IPS-18c (cell line): Measurements from ENCODE around the gene AOC3.

Source experiments
- H3K4me3 ChIP-seq: 2 replicates; pipeline ENCODE4 v1.7.0; 2013; ENCODE audit warnings: low read depth, mild to moderate bottlenecking, low read length, moderate library complexity; ENCODE audit not compliant: insufficient read depth
- H3K9me3 ChIP-seq: one replicate; pipeline ENCODE4 v1.6.1; 2013; ENCODE audit warnings: mild to moderate bottlenecking, low read length, moderate library complexity; ENCODE audit not compliant: control insufficient read depth, insufficient read depth

AOC3 gene

GRCh38 chr17:42901535-42902229 is 50.7 kb downstream of the AOC3 start:
- Histone ChIP-seq H3K9me3 (no peaks in the 10 kb centered on the region), H3K4me3 (no peak overlapping the region)

- Histone ChIP-seq H3K4me3 (no peak overlapping the region), H3K9me3 (no peaks in the 10 kb centered on the region)
Observed at GRCh38 chr17:42904110-42904469, 53.1 kb downstream of the AOC3 start.

GRCh38 chr17:42906772-42907446 is 55.9 kb downstream of the AOC3 start:
- H3K4me3 ChIP-seq, result no peak overlapping the region
- no peaks in the 10 kb centered on the region for H3K9me3 ChIP-seq
